ENCODE data around the gene MSL1. TPM values are rescaled to one million over a fixed set of nuclear protein-coding genes. Genes with fewer than 3 reads are reported as not detected.
A peak's percentile ranks its signal among the peaks of the same experiment; 100 is the strongest.

MSL1 gene
- total and polyA plus RNA-seq, 9 of the 15 experiments (the other 6 are each of a cell fraction or from before 2014, with no cell fraction given) = 13.8 to 120 (median 61.9) TPM

GRCh38 chr17:40076591-40076990 is 45.2 kb upstream of the MSL1 start (continued):
- TF ChIP-seq RFX7 (CRISPR knock-in tag; IDR thresholded peaks at IDR 0.05) = no peak
- no peak for TF ChIP-seq SMARCB1 (IDR thresholded peaks at IDR 0.05; ENCODE audit: insufficient read length, low read depth)
- no peak for TF ChIP-seq SMAD2 (IDR thresholded peaks at IDR 0.05; ENCODE audit: low read depth, low read length)
- no peak for TF ChIP-seq DEAF1 (CRISPR knock-in tag; IDR thresholded peaks at IDR 0.05)
- TF ChIP-seq ZNF778 (CRISPR knock-in tag; IDR thresholded peaks at IDR 0.05) = no peak
- TF ChIP-seq SFPQ (IDR thresholded peaks at IDR 0.05; ENCODE audit: low read depth, low read length) = no peak
- no peak for TF ChIP-seq ZNF274 (IDR thresholded peaks at IDR 0.05; ENCODE audit: borderline replicate concordance, low read depth, low read length)
- no peak for TF ChIP-seq ZNF133 (CRISPR knock-in tag; IDR thresholded peaks at IDR 0.05)
- no peak for TF ChIP-seq ZNF165 (CRISPR knock-in tag; IDR thresholded peaks at IDR 0.05; ENCODE audit: borderline replicate concordance)
- TF ChIP-seq NFIX (CRISPR knock-in tag; IDR thresholded peaks at IDR 0.05; ENCODE audit: low read depth) = no peak
- 0 out of 2 replicates have a peak, but pooled peaks have one; percentile 3 for TF ChIP-seq ZNF316 (IDR thresholded peaks at IDR 0.05)
- no peak for TF ChIP-seq RUNX1 (IDR thresholded peaks at IDR 0.05; ENCODE audit: low read depth)
- peak; percentile 32; the same call in 1 of the 2 replicates for TF ChIP-seq POLR2AphosphoS5 (IDR thresholded peaks at IDR 0.05; ENCODE audit: control insufficient read depth, insufficient read depth, low read depth, low read length)
- TF ChIP-seq MBD1 (CRISPR knock-in tag; IDR thresholded peaks at IDR 0.05) = no peak
- no peak for TF ChIP-seq ZNF212 (CRISPR knock-in tag; IDR thresholded peaks at IDR 0.05)
- TF ChIP-seq NCOR1 (IDR thresholded peaks at IDR 0.05) = peak; percentile 68
- no peak; a peak in 1 of 4 replicates for TF ChIP-seq TBL1XR1 (IDR thresholded peaks at IDR 0.05; ENCODE audit: low read length in 2 of 2)
- TF ChIP-seq POLR2H (tag; IDR thresholded peaks at IDR 0.05; ENCODE audit: low read depth) = no peak
- no peak for TF ChIP-seq PML (IDR thresholded peaks at IDR 0.05; ENCODE audit: low read length)
